ENCODE measurements around the gene CMTM7. TPM values are rescaled to one million over a fixed set of nuclear protein-coding genes. Genes with fewer than 3 reads are reported as not detected.
A peak's percentile ranks its signal among the peaks of the same experiment; 100 is the strongest.
"Not testable (repeated sequence)": the region's sequence is repeated elsewhere in the genome, so short reads cannot be mapped to it uniquely, and the experiment has no call there.

The CMTM7 gene
- total RNA-seq, 1 donor from 2014 or later = 19.5 TPM

GRCh38 chr3:32450992-32451659, 59.5 kb downstream of the CMTM7 start:
- no peak for DNase-seq (ENCODE audit: low spot score)
- intact Hi-C loops (cut with DNase I) = no loop called here
- ATAC-seq = no peak

DNA sequence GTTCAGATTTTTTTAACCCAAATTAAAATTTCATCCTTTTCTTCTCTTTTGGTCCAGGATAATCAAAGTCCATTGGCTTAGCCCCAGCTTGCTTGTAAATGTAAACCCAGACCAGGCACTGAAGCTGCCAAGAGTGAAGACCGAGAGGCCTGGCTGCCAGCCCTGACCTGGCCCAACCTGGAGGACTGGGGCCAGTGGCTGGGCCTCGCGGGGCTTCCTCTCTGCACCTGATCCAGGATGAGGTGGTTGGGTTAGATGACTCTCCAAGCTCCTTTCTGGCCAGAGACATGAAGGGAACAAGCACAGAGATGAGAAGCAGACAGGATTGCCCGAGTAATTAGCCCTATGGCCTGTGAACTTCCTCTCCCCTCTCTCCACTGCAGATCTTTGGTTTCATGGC, 60.4 kb downstream of the CMTM7 start:
- ATAC-seq = no peak
- intact Hi-C loops (cut with DNase I) = no loop called here
- no peak for DNase-seq (ENCODE audit: low spot score)

GRCh38 chr3:32453346-32453745, 61.7 kb downstream of the CMTM7 start:
- ATAC-seq = no peak
- intact Hi-C loops (cut with DNase I) = no loop called here
- no peak for DNase-seq (ENCODE audit: low spot score)

GRCh38 chr3:32454111-32454510, 62.5 kb downstream of the CMTM7 start:
- no peak for DNase-seq (ENCODE audit: low spot score)
- ATAC-seq = no peak
- intact Hi-C loops (cut with DNase I) = no loop called here

DNA sequence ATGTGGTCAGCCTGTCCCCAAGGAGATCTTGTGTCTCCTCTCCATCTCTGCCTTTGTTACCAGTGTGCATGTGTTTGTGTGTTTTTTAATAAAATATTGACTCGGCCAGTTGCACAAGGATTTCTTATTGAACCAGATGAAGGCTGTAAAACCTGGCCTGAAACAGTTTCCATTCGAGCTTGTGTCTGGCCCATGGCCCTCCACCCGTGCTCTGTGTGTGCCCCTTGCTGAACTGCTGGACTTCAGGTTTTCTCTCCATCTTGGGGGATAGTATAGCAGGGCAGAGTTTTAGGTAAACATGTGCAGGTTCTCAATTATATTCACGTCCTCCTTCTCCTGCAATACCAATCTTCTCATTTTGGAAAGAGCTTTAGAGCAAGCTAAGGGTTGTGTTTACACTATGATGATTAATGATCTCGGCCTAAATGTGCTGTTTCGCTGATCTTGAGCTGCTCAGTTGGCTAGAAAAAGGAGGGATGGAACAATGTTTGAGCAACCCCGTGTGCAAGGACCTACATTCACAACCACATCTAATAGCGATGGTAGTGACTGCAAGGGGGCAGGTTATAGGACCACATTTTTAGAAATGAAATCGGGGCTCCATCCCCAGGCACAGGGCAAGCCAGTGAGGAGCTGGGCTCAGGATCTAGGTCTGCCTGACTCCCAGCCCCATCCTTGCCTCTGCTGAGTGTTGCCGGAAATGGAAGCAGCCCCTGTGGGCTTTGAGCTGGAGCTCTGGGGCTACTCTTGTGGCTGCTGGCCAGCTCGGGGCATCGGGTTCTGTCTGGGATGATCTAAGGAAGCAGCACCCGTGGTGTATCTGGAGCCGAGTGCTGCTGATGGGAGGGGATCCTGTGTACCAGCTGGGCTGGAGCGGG, 63.3 kb downstream of the CMTM7 start:
- no peak for ATAC-seq
- intact Hi-C loops (cut with DNase I) = no loop called here
- DNase-seq (ENCODE audit: low spot score) = no peak

DNA sequence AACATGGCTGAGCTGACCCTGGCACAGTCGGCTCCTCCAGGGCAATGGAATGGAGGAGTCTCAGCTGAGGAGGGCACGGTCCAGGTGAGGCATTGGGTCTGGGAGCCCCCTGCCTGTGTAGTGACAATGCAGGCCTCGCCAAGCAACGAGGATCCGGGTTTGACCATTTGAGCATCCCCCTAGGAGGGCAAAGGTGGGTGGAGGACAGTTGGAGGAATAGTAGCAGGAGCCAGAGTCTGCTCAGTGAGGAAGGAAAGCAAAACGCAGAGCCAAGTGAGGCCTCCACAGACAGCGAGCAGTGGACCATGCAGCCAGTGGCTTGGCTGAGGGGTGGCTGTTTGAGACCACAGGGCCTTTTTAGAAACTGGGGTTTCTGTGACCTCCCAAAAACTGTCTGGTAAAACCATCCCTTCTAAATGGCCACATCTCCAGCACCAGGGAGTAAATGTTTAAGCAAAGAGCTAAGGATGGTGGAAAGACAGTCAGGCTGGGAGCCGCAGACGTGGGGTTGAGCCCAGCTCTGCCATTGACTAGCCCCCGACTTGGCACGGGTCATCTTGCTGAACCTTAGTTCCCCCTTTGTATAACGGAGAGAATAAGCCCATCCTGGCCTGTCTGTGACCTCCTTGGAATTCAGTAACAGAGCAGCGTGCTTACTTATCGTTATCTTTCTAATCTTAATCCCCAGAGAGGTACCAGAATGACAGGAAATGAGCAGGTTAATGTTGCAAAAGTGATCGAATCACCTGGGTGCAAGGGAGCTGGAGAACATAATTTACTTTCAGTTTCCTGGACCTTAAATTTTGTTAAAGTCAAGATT, 64.2 kb downstream of the CMTM7 start:
- ATAC-seq = no peak
- intact Hi-C loops (cut with DNase I) = no loop called here
- DNase-seq (ENCODE audit: low spot score) = no peak

- intact Hi-C loops (cut with DNase I) = no loop called here
- DNase-seq (ENCODE audit: low spot score) (no peak), ATAC-seq (no peak)
Observed at GRCh38 chr3:32456429-32457130, 64.9 kb downstream of the CMTM7 start.

DNA sequence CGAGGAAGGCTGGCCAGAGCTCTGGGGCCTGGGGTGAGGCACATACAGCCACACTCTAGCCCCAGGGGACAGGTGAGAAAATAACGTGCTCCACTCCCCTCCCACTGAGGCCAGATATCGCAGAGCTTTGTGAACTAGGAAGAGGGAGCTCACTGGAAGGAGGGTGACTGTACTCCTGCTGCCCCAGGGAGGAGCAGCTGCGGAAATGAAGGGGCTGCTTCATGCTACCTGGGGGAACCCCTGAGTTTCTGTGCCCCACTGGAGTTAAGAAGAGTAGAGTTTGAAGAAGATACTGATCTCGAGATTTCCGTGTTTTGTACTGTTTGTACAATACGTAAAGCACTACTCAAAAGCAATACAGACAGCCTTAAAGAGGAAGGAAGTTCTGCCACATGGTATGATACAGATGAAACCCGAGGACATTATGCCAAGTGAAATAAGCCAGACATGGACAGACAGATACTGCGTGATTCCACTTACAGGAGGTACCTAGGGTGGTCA, 66.4 kb downstream of the CMTM7 start:
- DNase-seq (ENCODE audit: low spot score) (no peak), ATAC-seq (peak; percentile 72)
- intact Hi-C loops (cut with DNase I) = no loop called here

DNA sequence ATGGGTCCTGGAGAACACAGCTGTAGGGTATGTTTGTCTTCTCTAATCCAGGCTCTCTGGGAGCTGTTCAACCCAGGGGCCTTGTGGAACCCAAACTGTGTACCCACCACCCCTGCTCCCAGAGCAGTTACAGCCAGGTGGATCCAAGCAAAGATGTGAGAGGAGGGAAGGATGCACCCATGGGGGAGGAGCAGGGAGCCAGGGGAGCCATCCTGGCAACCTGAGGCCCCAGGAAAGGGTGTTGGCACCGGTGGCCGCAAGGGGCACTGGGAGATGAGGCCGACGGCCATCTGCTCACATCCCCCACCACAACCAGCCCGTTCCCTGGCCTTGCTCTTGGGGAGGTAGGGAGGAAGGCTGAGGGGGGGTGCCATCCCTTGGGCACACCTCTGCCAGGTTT, 67.8 kb downstream of the CMTM7 start:
- peak; percentile 15 for ATAC-seq
- intact Hi-C loops (cut with DNase I) = no loop called here
- DNase-seq (ENCODE audit: low spot score) = no peak

GRCh38 chr3:32460031-32460749, 68.5 kb downstream of the CMTM7 start:
- intact Hi-C loops (cut with DNase I) = loop anchor here (10.0 kb wide), 1 partner anchor 65 kb away; the partner anchor contains the start of gene CMTM7

GRCh38 chr3:32460817-32461496, 69.3 kb downstream of the CMTM7 start:
- DNase-seq (ENCODE audit: low spot score); ATAC-seq: not testable (repeated sequence)
- intact Hi-C loops (cut with DNase I) = loop anchor here (10.0 kb wide), 1 partner anchor 66 kb away; the partner anchor contains the start of gene CMTM7

More at GRCh38 chr3:32460031-32460749, 68.5 kb downstream of the CMTM7 start:
- ATAC-seq = peak; percentile 52
- no peak for DNase-seq (ENCODE audit: low spot score)

GRCh38 chr3:32462191-32462986, 70.7 kb downstream of the CMTM7 start:
- not testable (repeated sequence) for DNase-seq (ENCODE audit: low spot score); ATAC-seq
- intact Hi-C loops (cut with DNase I) = loop anchor here (10.0 kb wide), 1 partner anchor 68 kb away; the partner anchor contains the start of gene CMTM7

DNA sequence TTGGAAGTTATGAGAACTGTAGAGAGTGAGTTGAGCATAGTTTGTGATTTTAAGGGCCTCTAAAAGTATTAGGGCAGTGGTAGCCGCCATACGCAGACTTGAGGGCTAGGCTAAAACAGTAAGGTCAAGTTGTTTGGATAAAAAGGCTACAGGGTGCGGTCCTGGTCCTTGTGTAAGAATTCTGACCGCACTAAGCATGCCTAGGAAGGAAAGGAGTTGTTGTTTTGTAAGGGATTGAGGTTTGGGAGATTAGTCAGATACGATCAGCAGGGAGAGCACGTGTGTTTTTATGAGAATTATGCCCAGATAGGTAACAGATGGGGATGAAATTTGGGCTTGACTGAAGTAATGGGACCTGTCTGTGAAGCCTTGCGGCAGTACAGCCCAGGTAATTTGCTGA, 71.8 kb downstream of the CMTM7 start:
- ATAC-seq; DNase-seq (ENCODE audit: low spot score): not testable (repeated sequence)
- intact Hi-C loops (cut with DNase I) = loop anchor here (10.0 kb wide), 1 partner anchor 69 kb away; the partner anchor contains the start of gene CMTM7

DNA sequence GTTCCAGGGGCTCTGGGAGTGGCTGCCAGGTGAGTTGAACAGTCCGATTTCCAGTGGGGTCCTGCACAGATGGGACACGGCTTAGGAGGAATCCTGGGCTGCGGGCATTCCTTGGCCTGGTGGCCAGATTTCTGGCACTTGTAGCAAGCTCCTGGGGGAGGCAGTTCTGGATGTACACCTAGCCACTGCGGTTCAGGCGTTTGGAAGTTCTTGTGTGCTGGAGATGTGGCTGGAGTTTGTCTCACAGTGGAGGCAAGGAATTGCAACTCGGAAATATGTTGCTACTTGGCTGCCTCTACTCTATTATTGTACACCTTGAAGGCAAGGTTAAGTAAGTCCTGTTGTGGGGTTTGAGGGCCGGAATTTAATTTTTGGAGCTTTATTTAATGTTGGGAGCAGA, 73.1 kb downstream of the CMTM7 start:
- intact Hi-C loops (cut with DNase I) = loop anchor here (10.0 kb wide), 1 partner anchor 70 kb away; the partner anchor contains the start of gene CMTM7
- not testable (repeated sequence) for DNase-seq (ENCODE audit: low spot score); ATAC-seq

GRCh38 chr3:32466808-32467207, 75.2 kb downstream of the CMTM7 start:
- intact Hi-C loops (cut with DNase I) = loop anchor here (10.0 kb wide), 1 partner anchor 72 kb away; the partner anchor contains the start of gene CMTM7

More at GRCh38 chr3:32466808-32467207, 75.2 kb downstream of the CMTM7 start:
- not testable (repeated sequence) for ATAC-seq; DNase-seq (ENCODE audit: low spot score)
